ENCODE data around the gene FH.

DNA sequence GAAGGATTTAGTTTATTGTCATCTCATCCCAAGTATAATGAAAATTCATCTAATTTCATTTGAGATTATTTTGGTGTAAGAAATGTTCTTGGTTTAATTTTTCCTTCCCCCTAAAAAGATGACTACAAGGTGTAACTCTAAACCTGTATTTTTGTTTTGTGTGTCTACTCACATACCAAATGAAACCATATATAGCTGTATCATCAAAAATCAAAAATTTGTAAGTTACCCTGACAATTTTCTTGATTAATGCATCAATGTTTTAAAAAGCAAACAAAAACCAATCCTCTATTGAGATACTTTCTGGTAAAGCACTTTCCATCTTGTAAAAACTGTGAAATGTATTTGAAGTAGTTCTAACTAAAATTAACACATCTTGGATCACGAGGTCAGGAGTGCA lies 30.8 kb downstream of the FH start:
- TF ChIP-seq CTCF (IDR thresholded peaks at IDR 0.05) (no peak), POLR2A (IDR thresholded peaks at IDR 0.05) (no peak), EP300 (IDR thresholded peaks at IDR 0.05) (no peak), POLR2AphosphoS5 (IDR thresholded peaks at IDR 0.05) (no peak)

Data from stomach (tissue), 4 donors.